DMS114 treated with DMSO at 0.1 percent for 48 hours (cell line): ENCODE data around the gene CDK5RAP2.
"Not testable (repeated sequence)": the region's sequence is repeated elsewhere in the genome, so short reads cannot be mapped to it uniquely, and the experiment has no call there.

Source experiments
- DNase-seq: peaks from one replicate; lab custom pipeline; 2025; ENCODE audit not compliant: unreplicated experiment; lab: John Stamatoyannopoulos, UW

The CDK5RAP2 gene

GRCh38 chr9:120545701-120546550 lies 34.0 kb downstream of the CDK5RAP2 start:
- no peak for DNase-seq

- no peak for DNase-seq
Observed at GRCh38 chr9:120544441-120544840, 35.5 kb downstream of the CDK5RAP2 start.

- DNase-seq: no peak
Observed at GRCh38 chr9:120542701-120543490, 37.1 kb downstream of the CDK5RAP2 start.

- no peak for DNase-seq
Observed at GRCh38 chr9:120541921-120542320, 38.0 kb downstream of the CDK5RAP2 start.

GRCh38 chr9:120539951-120540350 lies 40.0 kb downstream of the CDK5RAP2 start:
- DNase-seq: no peak

GRCh38 chr9:120538339-120538738 lies 41.6 kb downstream of the CDK5RAP2 start:
- no peak for DNase-seq

GRCh38 chr9:120536949-120537640 lies 42.9 kb downstream of the CDK5RAP2 start:
- DNase-seq: no peak

- no peak for DNase-seq
Observed at GRCh38 chr9:120536094-120536493, 43.9 kb downstream of the CDK5RAP2 start.

GRCh38 chr9:120534266-120534665 lies 45.7 kb downstream of the CDK5RAP2 start:
- DNase-seq: no peak

- no peak for DNase-seq
Observed at GRCh38 chr9:120532891-120533290, 47.1 kb downstream of the CDK5RAP2 start.

GRCh38 chr9:120532475-120532874 lies 47.5 kb downstream of the CDK5RAP2 start:
- DNase-seq: no peak

GRCh38 chr9:120531683-120532300 lies 48.2 kb downstream of the CDK5RAP2 start:
- DNase-seq: no peak

- not testable (repeated sequence) for DNase-seq
Observed at GRCh38 chr9:120530220-120530832, 49.6 kb downstream of the CDK5RAP2 start.

GRCh38 chr9:120528829-120529228 lies 51.1 kb downstream of the CDK5RAP2 start:
- DNase-seq: no peak

GRCh38 chr9:120528327-120528726 lies 51.6 kb downstream of the CDK5RAP2 start:
- DNase-seq: no peak

GRCh38 chr9:120526534-120526933 lies 53.4 kb downstream of the CDK5RAP2 start:
- no peak for DNase-seq

- no peak for DNase-seq
Observed at GRCh38 chr9:120524863-120525262, 55.1 kb downstream of the CDK5RAP2 start.

- DNase-seq: no peak
Observed at GRCh38 chr9:120524038-120524437, 55.9 kb downstream of the CDK5RAP2 start.

GRCh38 chr9:120522558-120522957 lies 57.4 kb downstream of the CDK5RAP2 start:
- DNase-seq: no peak

GRCh38 chr9:120522032-120522431 lies 57.9 kb downstream of the CDK5RAP2 start:
- no peak for DNase-seq

GRCh38 chr9:120521101-120521500 lies 58.9 kb downstream of the CDK5RAP2 start:
- no peak for DNase-seq
